ENCODE measurements around the gene MAP1LC3C.

- TF ChIP-seq, protein P1, sequence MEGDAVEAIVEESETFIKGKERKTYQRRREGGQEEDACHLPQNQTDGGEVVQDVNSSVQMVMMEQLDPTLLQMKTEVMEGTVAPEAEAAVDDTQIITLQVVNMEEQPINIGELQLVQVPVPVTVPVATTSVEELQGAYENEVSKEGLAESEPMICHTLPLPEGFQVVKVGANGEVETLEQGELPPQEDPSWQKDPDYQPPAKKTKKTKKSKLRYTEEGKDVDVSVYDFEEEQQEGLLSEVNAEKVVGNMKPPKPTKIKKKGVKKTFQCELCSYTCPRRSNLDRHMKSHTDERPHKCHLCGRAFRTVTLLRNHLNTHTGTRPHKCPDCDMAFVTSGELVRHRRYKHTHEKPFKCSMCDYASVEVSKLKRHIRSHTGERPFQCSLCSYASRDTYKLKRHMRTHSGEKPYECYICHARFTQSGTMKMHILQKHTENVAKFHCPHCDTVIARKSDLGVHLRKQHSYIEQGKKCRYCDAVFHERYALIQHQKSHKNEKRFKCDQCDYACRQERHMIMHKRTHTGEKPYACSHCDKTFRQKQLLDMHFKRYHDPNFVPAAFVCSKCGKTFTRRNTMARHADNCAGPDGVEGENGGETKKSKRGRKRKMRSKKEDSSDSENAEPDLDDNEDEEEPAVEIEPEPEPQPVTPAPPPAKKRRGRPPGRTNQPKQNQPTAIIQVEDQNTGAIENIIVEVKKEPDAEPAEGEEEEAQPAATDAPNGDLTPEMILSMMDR (IDR thresholded peaks at IDR 0.05) = no peak
- TF ChIP-seq POLR2A (IDR thresholded peaks at IDR 0.05) = no peak
Measured at GRCh38 chr1:241968611-241969010, 30.3 kb downstream of the MAP1LC3C start.

All from body of pancreas (tissue), 4 donors.